ENCODE data around the gene AP2A2. TPM values are rescaled to one million over a fixed set of nuclear protein-coding genes. Genes with fewer than 3 reads are reported as not detected.

AP2A2 gene
- total RNA-seq, 1 experiment from 2014 or later, result 39.4 TPM

GRCh38 chr11:962688-963087 lies 37.0 kb downstream of the AP2A2 start:
- CTCF ChIA-PET, result no interaction called here
- DNase-seq, result no peak
- TF ChIP-seq EZH2 (IDR thresholded peaks at IDR 0.05; ENCODE audit: low read depth), result no peak
- TF ChIP-seq CTCF (conservative IDR thresholded peaks at IDR 0.05), result no peak
- Histone ChIP-seq H3F3A (ENCODE audit: insufficient read depth, low read depth) (no peaks in the 10 kb centered on the region; the same call in 1 of the 2 replicates), H3K79me2 (ENCODE audit: low read depth) (no peaks in the 10 kb centered on the region), H3K27ac (no peak overlapping the region), H3K36me3 (ENCODE audit: low read depth) (no peaks in the 10 kb centered on the region; the same call in 1 of the 2 replicates), H3K4me2 (no peak overlapping the region), H3K4me3 (no peak overlapping the region), H2AFZ (no peak overlapping the region), H3K4me1 (replicated peaks; ENCODE audit: insufficient read depth) (no peaks in the 10 kb centered on the region), H4K20me1 (ENCODE audit: insufficient read depth) (no peaks in the 10 kb centered on the region), H3K27me3 (ENCODE audit: insufficient read depth, low read depth) (no peaks in the 10 kb centered on the region), H3K9me2 (ENCODE audit: insufficient read depth) (no peaks in the 10 kb centered on the region), H3K9me3 (ENCODE audit: insufficient read depth, low read depth) (no peaks in the 10 kb centered on the region)
- POLR2A ChIA-PET (ENCODE audit: unreplicated experiment), result no interaction called here
- intact Hi-C loops (cut with micrococcal nuclease; ENCODE audit: unreplicated experiment), result no loop called here
- no TSS peak for BruUV-seq (replicated peaks)

GRCh38 chr11:963852-964251 lies 38.2 kb downstream of the AP2A2 start:
- H3K27ac ChIP-seq, result no peak overlapping the region
- no peaks in the 10 kb centered on the region for H3K9me3 ChIP-seq (ENCODE audit: insufficient read depth, low read depth)
- H3F3A ChIP-seq (ENCODE audit: insufficient read depth, low read depth), result no peaks in the 10 kb centered on the region; the same call in 1 of the 2 replicates
- no peaks in the 10 kb centered on the region for H3K4me1 ChIP-seq (replicated peaks; ENCODE audit: insufficient read depth)
- TF ChIP-seq EZH2 (IDR thresholded peaks at IDR 0.05; ENCODE audit: low read depth) (no peak), CTCF (conservative IDR thresholded peaks at IDR 0.05) (no peak)
- no peaks in the 10 kb centered on the region for H3K27me3 ChIP-seq (ENCODE audit: insufficient read depth, low read depth)
- H3K79me2 ChIP-seq (ENCODE audit: low read depth), result no peaks in the 10 kb centered on the region; the same call in 1 of the 2 replicates
- ChIA-PET POLR2A (ENCODE audit: unreplicated experiment) (no interaction called here), CTCF (no interaction called here)
- H3K9me2 ChIP-seq (ENCODE audit: insufficient read depth), result no peaks in the 10 kb centered on the region
- H3K4me2 ChIP-seq, result no peak overlapping the region
- H4K20me1 ChIP-seq (ENCODE audit: insufficient read depth), result no peaks in the 10 kb centered on the region
- DNase-seq, result no peak
- no peak overlapping the region for H3K4me3 ChIP-seq
- no peaks in the 10 kb centered on the region; the same call in 1 of the 2 replicates for H3K36me3 ChIP-seq (ENCODE audit: low read depth)
- no peak overlapping the region for H2AFZ ChIP-seq
- no TSS peak for BruUV-seq (replicated peaks)
- intact Hi-C loops (cut with micrococcal nuclease; ENCODE audit: unreplicated experiment), result no loop called here

- TF ChIP-seq CTCF (conservative IDR thresholded peaks at IDR 0.05) (no peak), EZH2 (IDR thresholded peaks at IDR 0.05; ENCODE audit: low read depth) (no peak)
- POLR2A ChIA-PET (ENCODE audit: unreplicated experiment), result no interaction called here
- H3F3A ChIP-seq (ENCODE audit: insufficient read depth, low read depth), result no peaks in the 10 kb centered on the region; the same call in 1 of the 2 replicates
- intact Hi-C loops (cut with micrococcal nuclease; ENCODE audit: unreplicated experiment), result no loop called here
- CTCF ChIA-PET, result no interaction called here
- H3K4me2 ChIP-seq, result no peak overlapping the region
- BruUV-seq (replicated peaks), result no TSS peak
- H3K27me3 ChIP-seq (ENCODE audit: insufficient read depth, low read depth), result no peaks in the 10 kb centered on the region
- no peaks in the 10 kb centered on the region for H3K9me2 ChIP-seq (ENCODE audit: insufficient read depth)
- H3K36me3 ChIP-seq (ENCODE audit: low read depth), result no peaks in the 10 kb centered on the region
- no peaks in the 10 kb centered on the region for H3K9me3 ChIP-seq (ENCODE audit: insufficient read depth, low read depth)
- no peak for DNase-seq
- no peak overlapping the region for H3K27ac ChIP-seq
- no peaks in the 10 kb centered on the region; the same call in 1 of the 2 replicates for H3K79me2 ChIP-seq (ENCODE audit: low read depth)
- H2AFZ ChIP-seq, result no peak overlapping the region
- no peaks in the 10 kb centered on the region for H4K20me1 ChIP-seq (ENCODE audit: insufficient read depth)
- H3K4me1 ChIP-seq (replicated peaks; ENCODE audit: insufficient read depth), result no peaks in the 10 kb centered on the region
- H3K4me3 ChIP-seq, result no peak overlapping the region
These were observed 39.6 kb downstream of the AP2A2 start for GRCh38 chr11:965206-965775.

Measured in PC-9 (cell line).